Stomach (tissue), 4 donors: ENCODE data around the gene EID1.

Source experiments
- CTCF ChIP-seq, 7 experiments: fragments of 450-650 bp in 4 of 7; fragments of 200-600 bp in 3 of 7; sonication (generic) in 3 of 7; IDR thresholded peaks; one replicate each; pipeline ENCODE4 v1.5.1; 2016 to 2019; ENCODE audit warnings: antibody characterized with exemption in 7 of 7, control low read depth in 2 of 7, mild to moderate bottlenecking in 1 of 7
- POLR2A ChIP-seq, 4 donors: fragments of 450-650 bp; IDR thresholded peaks; one replicate each; pipeline ENCODE4 v1.6.1; 2016; ENCODE audit warnings: antibody characterized with exemption in 4 of 4, control low read depth in 2 of 4, mild to moderate bottlenecking in 1 of 4, moderate library complexity in 1 of 4

DNA sequence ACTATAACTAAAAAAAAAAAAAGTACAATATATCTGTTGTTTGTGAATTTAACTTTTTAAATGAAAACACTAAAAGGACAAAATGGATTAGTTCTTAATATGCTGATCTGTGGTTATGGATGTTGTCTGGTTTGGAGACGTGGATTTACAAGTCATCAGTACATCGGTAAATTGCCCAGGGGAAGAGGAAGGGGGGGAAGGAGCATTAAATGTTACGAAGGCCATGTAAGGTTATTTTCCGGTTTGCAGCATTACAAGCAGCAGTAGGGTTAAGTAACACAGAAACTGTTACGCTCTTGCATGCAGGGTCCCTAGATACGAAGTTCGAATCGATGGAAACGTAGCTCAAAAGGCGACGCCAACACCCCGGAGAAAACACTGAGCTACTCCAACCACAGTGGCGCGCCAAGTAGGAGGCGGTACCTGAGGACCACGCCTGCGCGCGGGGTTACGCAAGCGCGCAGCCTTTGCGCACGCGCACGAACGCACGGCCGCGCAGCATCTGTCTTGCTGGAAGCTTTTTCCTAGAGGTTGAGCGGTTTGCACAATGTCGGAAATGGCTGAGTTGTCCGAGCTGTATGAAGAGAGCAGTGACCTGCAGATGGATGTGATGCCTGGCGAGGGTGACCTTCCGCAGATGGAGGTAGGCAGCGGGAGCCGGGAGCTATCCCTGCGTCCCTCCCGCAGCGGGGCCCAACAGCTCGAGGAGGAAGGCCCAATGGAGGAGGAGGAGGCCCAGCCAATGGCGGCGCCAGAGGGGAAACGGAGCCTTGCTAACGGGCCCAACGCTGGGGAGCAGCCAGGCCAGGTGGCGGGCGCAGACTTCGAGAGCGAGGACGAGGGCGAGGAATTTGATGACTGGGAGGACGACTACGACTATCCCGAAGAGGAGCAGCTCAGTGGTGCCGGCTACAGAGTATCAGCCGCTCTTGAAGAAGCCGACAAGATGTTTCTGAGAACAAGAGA lies at the start of gene EID1:
- TF ChIP-seq CTCF (IDR thresholded peaks at IDR 0.05) (peak in 1 of 7 experiments; percentile 29), POLR2A (IDR thresholded peaks at IDR 0.05) (no peak)
